NCI-H1092 treated with DMSO at 0.1 percent for 48 hours (cell line): ENCODE data around the gene PEX14.

ENCODE experiments used
- DNase-seq: peaks from one replicate; lab custom pipeline; 2025; lab: John Stamatoyannopoulos, UW

The PEX14 gene

DNA sequence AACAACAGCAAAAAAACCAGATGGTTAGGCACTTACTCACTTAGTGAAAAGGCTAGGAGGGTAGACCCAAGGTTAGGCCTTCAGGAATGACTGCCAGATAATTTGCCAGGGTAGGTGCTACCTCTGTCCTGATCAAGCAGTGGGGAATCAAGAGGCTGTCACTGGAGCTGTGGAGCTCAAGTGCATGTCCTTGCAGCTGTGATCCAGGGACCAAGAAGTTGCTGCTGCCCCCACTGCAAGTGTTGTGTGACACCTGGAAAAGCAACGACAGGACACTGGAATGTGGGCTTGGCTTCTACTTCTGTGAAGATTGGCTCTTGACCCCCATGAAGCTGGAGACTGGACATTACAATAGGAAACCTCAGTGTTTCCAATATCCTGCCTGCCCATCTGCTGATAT lies 72.1 kb downstream of the PEX14 start:
- no peak for DNase-seq

DNA sequence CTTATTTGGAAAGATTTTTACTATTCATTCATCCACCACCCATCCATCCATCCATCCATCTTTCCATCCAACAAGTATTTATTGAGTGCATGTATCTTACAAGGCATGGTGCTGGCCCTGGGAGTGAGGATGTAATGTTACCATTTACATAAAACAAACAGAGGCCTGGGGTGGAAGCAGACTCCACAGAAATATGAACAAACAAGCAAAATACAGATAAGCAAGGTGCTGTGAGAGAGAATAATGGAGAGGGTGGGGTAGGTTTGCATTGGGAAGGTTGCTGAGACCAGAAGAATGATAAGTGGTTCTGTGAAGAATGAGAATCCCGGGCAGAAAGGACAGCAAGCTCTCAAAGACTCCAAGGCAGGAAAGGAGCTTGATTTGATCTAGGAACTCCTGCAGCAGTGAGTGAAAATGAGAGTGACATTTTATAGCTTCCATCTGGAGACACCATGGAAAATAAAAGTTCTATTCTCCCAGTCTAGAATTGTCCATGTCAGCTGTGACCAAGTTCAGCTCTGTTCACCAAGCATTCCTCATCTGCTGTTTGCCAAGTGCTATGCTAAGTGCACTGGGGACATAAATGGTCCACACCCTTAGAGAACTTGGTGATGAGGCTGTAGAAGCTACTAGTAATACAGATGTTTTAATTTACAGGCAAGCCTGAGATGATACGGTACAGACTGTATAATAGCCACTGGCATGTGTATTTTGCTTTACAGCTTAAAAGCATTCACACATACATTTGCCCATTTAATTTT lies 75.3 kb downstream of the PEX14 start:
- DNase-seq: no peak

DNA sequence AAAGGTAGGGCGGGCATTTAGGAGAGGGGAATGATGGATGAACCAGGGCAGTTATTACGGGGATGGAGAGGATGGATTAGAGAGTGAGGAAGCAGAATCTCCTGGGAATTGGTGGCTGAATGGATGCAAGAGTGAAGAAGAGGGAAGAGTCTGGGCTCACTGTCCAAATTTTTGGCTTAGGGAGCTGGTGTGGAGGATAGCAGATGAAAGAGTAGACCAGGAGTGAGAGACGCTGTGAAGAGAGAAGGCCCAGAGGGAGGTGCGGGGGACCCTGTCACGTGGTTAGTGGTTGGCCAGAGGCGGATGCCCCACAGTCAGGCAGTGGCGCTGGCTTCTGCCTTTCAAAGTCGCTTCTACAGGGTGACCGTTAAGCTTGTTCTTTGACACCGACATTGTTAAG lies 78.4 kb downstream of the PEX14 start:
- DNase-seq: no peak

DNA sequence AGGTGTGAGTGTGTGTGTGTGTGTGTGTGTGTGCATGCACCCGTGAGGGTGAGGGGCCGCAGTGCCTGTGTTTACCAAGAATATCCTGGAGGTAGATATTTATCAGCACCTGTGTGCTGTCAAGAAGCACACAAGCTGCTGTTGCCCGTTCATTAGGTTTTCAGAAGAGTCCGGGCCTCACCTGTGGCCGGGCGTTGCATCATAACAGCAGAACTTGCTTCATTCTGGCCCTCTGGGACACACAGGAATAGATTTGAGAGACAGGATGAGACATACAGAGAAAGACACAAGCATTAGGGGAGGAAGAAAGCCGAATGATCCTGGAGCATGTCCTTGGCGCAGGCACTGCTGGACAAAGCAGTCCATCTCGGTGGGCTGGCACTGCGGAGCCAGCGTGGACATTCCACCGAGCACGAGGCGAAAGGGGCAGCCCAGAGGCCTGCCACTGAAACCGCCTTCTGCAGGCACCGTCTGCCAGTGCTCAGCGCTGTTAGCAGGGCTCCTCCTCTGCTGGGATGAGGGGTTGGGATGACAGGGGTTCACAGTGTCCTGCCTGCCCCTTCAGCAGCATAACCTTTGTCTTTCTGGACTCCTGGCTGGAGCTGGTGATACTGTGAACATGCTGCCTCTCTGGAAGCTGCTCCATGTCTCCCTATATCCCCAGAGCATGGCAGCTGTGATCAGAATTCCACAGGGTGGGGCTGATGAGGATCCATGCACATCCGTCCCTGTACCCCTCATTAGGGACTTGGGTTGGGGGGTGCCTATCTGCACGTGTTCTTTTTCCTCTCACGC lies 81.1 kb downstream of the PEX14 start:
- DNase-seq: no peak

DNA sequence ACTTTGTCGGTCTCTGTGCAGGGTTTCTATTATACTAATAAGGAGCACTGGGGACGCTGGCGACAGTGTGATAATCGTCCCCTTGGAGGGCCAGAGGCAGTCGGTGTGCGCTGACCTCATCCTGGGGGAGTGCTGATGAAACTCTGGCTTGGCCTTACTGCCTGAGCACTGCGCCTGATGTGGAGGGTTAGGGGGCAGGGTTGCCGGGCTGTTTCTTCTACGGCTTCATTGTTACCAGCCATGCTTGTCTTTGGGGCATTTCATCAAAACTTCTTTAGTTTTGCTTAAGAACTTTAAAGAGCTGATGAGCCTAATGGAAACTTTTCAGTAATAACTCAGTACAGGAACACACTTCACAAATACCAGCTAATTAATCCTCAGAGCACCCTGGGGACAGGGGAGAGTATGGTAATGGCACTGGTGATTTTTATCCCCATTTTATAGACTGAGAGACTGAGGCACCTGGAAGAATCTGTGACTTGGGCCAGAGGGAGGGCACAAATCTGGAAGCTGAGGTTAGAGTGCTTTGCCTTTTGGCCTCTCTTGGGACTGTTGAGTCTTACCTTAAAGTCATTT lies 81.8 kb downstream of the PEX14 start:
- DNase-seq: no peak

DNA sequence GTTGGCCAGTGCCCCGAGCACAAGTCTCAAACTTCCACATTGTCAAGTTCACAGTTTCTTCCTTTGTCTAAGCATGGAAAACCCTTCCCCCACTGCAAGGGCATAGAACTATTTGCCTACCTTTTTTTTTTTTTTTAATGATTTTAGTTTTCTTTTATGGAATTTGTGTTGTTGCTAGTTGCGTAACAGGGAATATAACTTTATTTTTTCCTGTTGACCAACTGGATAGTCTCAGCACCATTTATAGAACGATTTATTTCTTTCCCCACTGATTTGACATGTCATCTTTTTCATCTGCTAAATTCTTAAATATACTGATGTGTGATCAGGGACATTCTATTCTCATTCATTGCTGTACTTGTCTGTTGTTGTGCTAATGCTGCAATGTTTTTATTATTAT lies 83.0 kb downstream of the PEX14 start:
- no peak for DNase-seq

DNA sequence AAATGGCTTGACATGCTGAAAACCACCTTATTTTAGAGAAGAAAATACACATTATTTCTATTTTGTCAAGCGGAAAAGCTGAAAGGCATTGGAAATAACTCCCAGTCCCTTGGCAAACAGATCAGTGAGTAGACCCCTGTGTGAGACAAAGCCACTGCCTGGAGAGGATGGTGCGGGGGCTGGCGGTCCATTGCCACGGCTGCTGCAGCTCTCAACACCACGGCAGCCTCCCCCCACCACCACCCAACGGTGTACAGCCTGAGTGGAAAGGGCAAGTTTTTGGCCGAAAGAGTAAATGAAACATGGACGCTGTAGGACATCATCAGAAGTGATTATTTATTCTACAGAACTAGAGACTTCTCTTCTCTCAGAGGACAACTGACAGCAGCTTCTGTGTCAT lies 84.6 kb downstream of the PEX14 start:
- no peak for DNase-seq

DNA sequence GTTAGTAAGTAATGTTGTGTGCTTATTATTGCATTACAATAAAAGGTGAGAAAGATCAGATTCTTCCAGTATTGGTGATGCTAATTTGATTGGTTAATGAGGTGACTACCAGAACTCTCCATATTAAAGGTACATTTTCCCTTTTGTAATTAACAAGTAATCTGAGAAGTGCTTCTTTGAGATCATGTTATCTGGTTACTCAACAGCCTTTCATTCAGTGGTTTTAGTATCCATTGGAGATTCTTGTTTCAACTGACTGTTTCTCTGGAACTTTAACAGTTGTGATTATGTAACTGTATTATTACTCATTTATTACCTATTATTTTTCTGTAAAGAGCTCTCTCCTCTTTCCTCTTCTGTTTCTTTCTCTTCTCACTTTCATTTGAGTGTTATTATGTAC lies 86.7 kb downstream of the PEX14 start:
- no peak for DNase-seq

DNA sequence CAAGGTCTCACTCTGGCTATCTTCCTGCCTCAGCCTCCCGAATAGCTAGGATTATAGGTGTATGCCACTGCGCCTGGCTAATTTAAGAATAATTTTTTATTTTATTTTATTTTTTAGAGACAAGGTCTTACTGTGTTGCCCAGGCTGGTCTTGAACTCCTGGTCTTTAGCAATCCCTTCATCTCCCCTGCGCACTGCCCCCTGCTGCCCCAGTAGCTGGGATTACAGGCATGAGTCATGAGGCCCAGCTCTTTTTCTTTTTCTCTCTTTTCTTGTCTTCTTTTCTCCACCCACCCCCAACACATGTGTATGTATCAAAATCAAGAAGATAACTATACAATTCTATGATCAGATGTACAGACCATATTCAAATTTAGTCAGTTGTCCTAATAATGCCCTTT lies 87.2 kb downstream of the PEX14 start:
- no peak for DNase-seq

DNA sequence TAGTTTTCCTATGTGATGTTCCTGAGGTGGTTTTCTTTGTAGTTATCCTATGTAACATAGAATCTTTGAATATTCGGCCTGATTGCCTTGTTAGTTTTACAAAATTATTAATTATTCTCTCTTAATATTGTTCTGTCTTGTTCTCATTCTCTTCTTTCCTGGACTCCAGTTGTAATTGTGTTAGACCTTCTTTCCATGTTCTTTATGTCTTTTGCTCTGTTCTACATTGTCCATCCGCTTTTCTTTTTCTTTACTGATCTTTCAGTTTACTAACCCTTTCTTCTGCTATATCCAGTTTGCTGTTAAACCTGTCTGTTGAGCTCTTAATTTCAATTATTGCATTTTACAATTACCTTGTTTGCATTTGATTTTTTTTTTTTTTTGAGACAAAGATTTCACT lies 89.3 kb downstream of the PEX14 start:
- DNase-seq: no peak

DNA sequence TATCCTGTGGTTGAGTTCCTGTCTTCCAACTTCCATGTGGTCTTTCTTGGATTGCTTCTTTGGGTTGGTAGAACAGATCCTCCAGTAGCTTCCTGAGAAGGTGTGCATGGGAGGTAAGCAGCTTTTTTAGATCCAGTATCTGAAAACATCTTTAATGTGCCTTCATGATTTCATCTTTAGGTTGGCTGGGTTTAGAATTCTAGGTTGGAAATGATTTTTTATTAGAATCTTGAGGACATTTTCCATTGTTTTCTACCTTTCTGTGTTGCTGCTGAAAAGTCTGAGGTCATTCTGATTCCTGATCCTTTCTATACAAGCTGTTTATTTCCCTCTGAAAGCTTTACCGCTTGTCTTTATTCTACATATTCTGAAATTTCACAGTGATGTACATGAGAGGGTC lies 94.8 kb downstream of the PEX14 start:
- no peak for DNase-seq

DNA sequence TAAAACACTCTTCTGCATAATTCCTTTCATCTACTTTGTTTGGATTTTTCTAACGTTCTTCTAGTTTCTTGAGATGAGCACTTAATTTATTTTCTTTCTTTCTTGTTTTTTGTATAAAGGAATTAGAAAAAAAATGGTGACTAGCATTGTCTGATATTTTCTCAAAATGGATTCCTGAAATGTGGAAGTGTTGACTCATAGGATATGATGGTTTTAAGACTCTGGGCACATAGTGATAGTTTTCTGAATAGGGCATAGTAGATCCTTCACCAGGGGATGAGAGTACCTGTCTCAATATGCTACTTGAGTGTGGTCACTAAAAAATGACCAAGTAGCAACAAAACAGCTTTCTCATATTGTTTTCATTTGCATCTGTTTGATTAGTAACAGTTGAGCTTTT lies 100.9 kb downstream of the PEX14 start:
- DNase-seq: no peak

DNA sequence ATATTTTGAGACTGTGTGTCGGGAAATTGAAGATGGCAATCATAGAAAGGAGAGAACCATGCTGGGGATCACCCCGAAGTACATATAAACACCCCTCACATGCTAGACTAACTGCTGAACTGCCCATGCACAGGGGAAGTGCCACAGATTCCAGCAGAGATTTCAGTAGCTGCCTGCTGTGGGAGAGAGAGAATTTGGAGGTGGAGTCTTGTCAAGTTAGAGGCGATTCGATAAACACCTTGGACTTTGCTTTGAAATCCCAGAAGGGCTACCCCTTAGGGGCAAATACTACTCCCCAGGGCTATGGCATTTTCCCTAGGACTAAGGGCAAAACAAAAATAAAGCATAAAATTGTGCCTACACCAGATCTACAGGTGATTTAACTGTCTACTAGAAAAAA lies 103.3 kb downstream of the PEX14 start:
- no peak for DNase-seq

DNA sequence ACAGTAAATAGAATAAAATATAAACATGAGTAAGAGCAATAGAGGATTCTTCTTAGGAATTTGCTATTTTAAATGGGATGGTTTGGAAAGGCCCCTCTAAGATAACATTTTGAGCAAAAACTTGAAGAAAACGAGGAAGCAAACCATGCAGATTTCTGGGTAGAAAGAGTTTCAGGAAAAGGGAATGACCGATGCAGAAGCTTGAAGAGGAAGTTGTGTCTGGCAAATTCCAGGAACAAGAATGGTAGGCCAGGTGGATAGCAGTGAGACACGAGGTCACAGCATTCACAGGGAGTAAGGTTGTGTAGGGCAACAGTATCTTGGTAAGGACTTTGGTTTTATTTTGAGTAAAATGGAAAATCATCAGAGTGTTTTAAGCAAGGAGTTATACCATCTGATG lies 108.9 kb downstream of the PEX14 start:
- no peak for DNase-seq

DNA sequence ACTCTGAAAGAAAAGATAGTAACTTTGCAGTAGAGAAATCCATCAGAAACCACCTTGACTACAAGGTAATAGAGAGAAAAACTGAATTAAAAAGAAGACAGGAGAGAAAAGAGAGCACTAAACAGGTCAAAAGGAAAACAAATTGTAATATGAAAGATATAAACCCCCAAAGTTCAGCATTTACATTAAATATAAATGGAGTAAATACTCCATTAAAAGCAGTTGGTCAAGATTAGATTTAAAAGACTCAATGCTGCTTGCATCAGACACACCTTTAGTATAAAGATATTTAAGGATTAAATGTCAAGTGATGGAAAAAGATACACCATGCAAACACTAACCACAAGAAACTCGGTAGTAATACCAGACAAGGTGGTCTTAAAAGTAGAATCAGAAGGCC lies 110.5 kb downstream of the PEX14 start:
- no peak for DNase-seq

DNA sequence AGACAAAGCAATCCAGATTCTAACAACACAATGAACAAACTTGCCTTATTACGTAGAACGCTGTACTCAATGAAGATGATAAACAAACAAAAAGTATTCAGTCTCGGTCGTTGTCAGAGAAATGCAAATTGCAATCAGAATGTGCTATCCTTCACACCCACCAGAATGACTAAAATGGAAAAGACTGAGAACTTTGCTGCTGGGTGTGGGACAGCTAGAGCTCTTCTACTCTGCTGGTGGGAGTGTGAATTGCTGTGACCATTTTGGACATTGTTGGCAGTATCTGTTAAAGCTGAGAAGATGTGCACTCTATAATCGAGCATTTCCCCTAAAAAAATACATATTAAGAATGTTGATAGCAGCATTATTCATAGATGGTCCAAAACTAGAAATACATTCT lies 111.4 kb downstream of the PEX14 start:
- DNase-seq: no peak

DNA sequence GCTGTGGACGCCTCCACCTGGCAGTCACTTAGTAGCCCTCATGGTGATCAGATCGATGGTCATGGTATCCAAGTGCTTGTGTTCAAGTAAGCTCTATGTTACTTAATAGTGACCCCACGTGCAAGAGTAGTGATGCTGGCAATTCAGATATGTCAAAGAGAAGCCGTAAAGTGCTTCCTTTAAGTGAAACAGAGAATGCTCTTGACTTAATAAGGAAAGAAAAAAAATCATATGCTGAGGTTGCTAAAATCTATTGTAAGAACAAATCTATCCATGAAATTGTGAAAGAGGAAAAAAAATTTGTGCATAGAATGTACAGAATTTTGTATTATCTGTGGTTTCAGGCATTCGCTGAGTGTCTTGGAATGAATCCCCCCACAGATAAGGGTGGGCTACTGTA lies 113.9 kb downstream of the PEX14 start:
- DNase-seq: no peak

DNA sequence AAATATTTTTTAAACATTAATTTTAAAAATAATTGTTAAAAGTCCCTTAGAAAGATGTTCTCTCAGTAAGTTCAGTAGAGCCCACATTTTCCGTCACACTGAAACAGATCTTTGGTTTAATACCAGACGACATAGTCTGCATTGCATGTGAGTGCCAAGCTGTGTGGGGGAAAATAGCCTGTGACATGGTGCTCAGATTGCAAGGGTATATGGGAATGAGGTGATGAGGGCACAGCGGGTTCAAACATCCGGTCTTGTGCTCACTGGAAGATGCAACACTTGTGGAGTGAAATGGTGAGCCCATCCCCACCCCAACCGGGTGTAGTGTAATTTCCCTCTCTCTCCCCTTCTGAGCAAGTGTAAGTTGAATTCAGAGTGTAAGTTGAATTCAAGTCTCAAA lies 114.3 kb downstream of the PEX14 start:
- no peak for DNase-seq

DNA sequence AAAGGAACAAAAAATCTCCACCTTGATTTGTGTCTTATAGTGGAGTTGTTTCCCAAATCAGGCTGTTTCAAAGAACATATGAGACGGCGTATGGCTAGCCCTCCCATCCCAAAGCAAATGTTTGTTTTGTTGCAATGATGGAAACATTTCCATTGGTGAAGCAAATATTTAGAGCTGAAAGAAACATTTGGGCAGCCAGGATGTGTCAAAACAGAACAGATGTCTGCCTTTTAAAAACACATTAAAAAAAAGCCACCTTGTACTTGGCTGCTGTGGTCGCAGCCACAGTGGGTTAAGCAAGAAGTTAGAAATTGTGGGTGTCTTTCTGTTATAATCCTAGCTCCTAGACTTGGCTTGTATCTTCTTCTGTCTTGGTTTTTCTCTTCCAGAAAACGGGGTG lies 116.3 kb downstream of the PEX14 start:
- peak; percentile 52 for DNase-seq

DNA sequence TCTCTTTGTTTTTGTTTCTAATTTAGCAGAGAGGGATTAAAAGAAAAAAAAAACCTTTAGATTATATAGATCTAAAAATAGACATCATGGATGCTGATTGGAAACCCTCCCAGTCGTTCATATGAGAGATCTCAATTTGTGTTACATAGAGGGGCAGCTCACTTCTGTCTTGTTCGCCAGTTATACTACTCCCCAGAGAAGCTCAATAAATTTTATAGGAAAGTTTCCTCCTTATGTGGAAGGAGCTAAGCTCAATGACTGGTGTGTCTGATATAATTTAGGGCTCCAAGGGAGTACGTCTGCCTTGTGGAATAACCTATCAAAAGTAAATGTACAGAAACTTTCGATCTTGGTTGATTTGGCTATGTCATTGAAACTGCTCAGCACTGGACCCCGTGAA lies 117.6 kb downstream of the PEX14 start:
- DNase-seq: peak; percentile 67

DNA sequence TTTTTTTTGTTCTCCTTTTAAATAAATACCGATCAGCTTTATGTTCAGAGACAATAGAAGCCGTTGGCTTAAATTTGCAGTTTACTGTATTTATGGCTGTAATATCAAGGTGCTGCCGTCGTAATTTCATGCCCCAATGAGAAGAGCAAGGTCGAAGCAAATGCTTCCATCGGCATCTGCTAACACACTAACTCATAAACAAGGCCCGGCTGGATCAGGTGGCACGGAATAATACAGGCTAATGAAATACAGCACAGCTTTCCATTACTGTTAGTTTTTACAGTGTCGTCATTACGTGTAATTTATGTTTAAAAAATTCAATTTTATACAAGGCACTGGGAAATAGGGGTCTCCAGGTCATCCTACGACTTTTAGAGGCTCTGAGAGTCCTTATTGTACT lies 119.0 kb downstream of the PEX14 start:
- DNase-seq: peak; percentile 18

DNA sequence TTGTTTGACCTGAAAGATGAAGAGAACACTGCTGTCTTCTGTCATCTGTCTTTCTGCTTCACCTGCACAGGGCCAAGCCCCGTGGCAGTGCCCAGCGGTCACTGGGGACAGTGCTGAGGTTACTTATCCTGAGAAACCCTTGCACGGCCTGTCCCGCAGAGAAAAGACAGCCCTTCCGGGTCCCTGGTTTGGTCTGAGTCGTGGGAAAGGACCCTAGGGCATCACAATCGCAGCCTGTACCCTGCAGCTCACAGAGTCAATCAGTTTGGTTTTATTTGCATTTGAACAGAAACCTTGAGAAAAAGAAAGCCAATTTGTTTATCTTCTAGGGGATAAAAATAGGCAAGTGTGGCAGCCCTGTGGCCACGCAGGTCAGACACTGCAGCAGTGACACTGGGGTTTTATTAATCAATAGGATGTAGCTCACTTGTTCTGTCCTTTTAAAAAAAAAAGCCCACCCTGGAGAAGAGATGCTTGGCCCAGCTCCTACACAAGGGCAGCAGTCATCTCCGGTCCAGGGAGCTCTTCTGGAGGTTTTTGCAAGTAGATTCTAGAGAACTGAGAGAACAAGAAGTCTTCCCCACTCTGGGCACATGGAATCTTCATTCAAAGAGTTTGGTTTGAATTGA lies 120.0 kb downstream of the PEX14 start:
- DNase-seq: no peak

DNA sequence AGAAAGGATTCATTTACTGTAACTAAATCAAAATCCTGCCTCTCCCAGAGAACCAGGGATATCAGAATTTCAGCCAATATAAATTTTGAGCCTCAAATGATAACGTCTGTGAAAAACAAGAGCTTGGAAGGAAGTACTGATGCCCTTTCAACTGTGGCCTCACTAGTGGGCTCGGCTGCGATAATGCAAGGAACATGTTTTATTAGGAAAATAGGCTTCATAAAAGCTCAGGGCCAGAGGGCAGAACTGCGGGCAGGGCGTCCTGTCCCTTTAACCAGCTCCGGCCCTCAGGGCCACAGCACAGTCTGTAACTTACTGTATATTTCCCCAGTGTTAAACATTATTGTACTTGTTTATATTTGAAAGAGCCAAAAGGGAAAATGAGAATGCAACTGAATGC lies 122.0 kb downstream of the PEX14 start:
- DNase-seq: no peak
